Measurements from ENCODE around the gene ANKRD33B. TPM values are rescaled to one million over a fixed set of nuclear protein-coding genes. Genes with fewer than 3 reads are reported as not detected.

ANKRD33B gene
- total and polyA plus RNA-seq, 9 of the 15 experiments (the other 6 are each of a cell fraction or from before 2014, with no cell fraction given): 0.10 to 1.7 (median 0.40) TPM

- no peak for TF ChIP-seq CHD7 (IDR thresholded peaks at IDR 0.05; ENCODE audit: low read depth, low read length)
- TF ChIP-seq CEBPB (tag; IDR thresholded peaks at IDR 0.05): peak; percentile 82
- TF ChIP-seq CEBPG (CRISPR knock-in tag; IDR thresholded peaks at IDR 0.05): peak; percentile 46; the same call in 1 of the 2 replicates
- peak; percentile 44 to 56; a peak in 2 of 4 replicates for TF ChIP-seq CEBPG (tag; conservative IDR thresholded peaks at IDR 0.05 in 1 of 2, IDR thresholded peaks at IDR 0.05 in 1 of 2)
- TF ChIP-seq ZNF354B (CRISPR knock-in tag; IDR thresholded peaks at IDR 0.05): no peak
- no peak for TF ChIP-seq ZBTB11 (CRISPR knock-in tag; IDR thresholded peaks at IDR 0.05)
- no peak for TF ChIP-seq DEAF1 (CRISPR knock-in tag; IDR thresholded peaks at IDR 0.05)
- TF ChIP-seq SMARCE1 (IDR thresholded peaks at IDR 0.05): no peak
- TF ChIP-seq ZNF589 (CRISPR knock-in tag; IDR thresholded peaks at IDR 0.05; ENCODE audit: low read depth): no peak
Measured at GRCh38 chr5:10540951-10541646, 22.8 kb upstream of the ANKRD33B start (continued).

Data from K562 (cell line).